ENCODE results near the gene DLK1. TPM values are rescaled to one million over a fixed set of nuclear protein-coding genes. Genes with fewer than 3 reads are reported as not detected.

Gene DLK1
- polyA plus RNA-seq, 2 of the 4 experiments (the other 2 are of a cell fraction): 0.06 TPM; not detected in 1

DNA sequence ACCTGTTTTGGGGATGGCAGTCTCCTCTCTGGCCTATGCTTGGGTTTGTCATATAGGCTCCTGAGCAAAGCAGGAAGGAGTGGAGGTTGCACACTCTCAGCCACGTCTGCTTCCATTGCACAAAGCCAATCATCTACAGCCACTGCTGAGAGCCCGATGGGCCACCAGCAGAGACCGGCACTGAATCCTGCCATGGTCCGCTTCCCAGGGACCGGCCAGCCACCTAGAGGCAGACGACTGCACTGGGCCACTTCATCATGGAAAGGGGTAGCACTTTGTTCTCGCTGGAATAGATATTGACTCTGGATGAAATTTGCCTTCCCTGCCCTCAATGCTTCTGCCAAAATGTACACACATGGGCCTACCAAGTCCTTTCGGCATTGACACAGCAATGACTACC lies 22.3 kb downstream of the DLK1 start (continued):
- TF ChIP-seq EP300 (IDR thresholded peaks at IDR 0.05): no peak
- TF ChIP-seq, protein P1, sequence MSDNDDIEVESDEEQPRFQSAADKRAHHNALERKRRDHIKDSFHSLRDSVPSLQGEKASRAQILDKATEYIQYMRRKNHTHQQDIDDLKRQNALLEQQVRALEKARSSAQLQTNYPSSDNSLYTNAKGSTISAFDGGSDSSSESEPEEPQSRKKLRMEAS (IDR thresholded peaks at IDR 0.05): no peak
- no peak for TF ChIP-seq FOSL2 (IDR thresholded peaks at IDR 0.05)
- TF ChIP-seq FOSL2 (CRISPR knock-in tag; IDR thresholded peaks at IDR 0.05): no peak
- no peak for TF ChIP-seq GATA3 (IDR thresholded peaks at IDR 0.05; ENCODE audit: borderline replicate concordance)
- no peak for TF ChIP-seq TFCP2L1 (CRISPR knock-in tag; IDR thresholded peaks at IDR 0.05)
- no peak for TF ChIP-seq CHD2 (IDR thresholded peaks at IDR 0.05; ENCODE audit: low read length, partially characterized antibody)
- no peak for TF ChIP-seq CEBPB (IDR thresholded peaks at IDR 0.05)
- no peak for TF ChIP-seq REST (IDR thresholded peaks at IDR 0.05)
- TF ChIP-seq SMC3 (IDR thresholded peaks at IDR 0.05): no peak
- TF ChIP-seq NR3C1 (IDR thresholded peaks at IDR 0.05): no peak
- no peak for TF ChIP-seq MAZ (IDR thresholded peaks at IDR 0.05; ENCODE audit: borderline replicate concordance, low read depth, low read length)

DNA sequence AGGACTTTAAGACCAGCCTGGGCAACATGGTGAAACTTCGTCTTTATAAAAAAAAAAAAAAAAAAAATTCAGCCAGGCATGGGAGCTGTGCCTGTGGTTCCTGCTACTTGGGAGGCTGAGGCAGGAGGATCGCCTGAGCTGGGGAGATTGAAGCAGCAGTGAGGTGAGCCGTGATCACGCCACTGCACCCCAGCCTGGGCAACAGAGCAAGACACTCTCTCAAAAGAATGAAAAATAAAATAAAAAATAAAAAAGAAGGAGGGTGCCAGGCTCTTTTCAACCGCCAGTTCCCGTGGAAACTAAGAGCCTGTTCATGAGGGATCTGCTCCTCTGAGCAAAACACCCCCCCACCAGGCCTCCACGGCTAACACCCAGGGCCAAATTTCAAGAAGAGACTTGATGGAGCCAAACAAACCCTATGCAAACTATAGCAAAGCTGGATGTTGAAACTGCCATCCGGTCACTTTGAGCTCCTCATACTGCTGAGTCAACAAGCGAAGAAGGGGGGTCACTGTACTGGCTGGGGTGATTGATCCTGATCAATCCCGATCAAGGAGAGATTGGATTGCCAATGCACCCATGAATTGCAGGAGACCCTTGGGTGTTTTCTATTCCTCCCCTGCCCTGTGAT lies 23.4 kb downstream of the DLK1 start:
- Histone ChIP-seq H3K9me3 (no peaks in the 10 kb centered on the region), H3K27ac (no peak overlapping the region), H3K4me3 (no peak overlapping the region), H3K4me2 (no peak overlapping the region), H3K4me1 (peaks cover 12% of the 10 kb centered on the region; the same call in 2 of the 3 replicates)
- TF ChIP-seq PHF8 (IDR thresholded peaks at IDR 0.05; ENCODE audit: borderline replicate concordance, low read depth) (no peak), ESRRA (IDR thresholded peaks at IDR 0.05; ENCODE audit: borderline replicate concordance, low read length) (no peak), CHD4 (IDR thresholded peaks at IDR 0.05; ENCODE audit: borderline replicate concordance) (no peak)
- ATAC-seq (no peak), FAIRE-seq (no peak), DNase-seq (ENCODE audit: low read depth in 1 of 2, low spot score in 1 of 2) (no peak)
- 77% methylated on average over 10 of the region's 10 CpGs for WGBS (ENCODE audit: missing lambda C conversion rate)
- POLR2A ChIA-PET: no interaction called here
- CTCF ChIA-PET: interaction anchor here (1.5 kb wide), 1 partner anchor 485 kb away, joined by 4 read pairs; no protein-coding TSS in a partner anchor

DNA sequence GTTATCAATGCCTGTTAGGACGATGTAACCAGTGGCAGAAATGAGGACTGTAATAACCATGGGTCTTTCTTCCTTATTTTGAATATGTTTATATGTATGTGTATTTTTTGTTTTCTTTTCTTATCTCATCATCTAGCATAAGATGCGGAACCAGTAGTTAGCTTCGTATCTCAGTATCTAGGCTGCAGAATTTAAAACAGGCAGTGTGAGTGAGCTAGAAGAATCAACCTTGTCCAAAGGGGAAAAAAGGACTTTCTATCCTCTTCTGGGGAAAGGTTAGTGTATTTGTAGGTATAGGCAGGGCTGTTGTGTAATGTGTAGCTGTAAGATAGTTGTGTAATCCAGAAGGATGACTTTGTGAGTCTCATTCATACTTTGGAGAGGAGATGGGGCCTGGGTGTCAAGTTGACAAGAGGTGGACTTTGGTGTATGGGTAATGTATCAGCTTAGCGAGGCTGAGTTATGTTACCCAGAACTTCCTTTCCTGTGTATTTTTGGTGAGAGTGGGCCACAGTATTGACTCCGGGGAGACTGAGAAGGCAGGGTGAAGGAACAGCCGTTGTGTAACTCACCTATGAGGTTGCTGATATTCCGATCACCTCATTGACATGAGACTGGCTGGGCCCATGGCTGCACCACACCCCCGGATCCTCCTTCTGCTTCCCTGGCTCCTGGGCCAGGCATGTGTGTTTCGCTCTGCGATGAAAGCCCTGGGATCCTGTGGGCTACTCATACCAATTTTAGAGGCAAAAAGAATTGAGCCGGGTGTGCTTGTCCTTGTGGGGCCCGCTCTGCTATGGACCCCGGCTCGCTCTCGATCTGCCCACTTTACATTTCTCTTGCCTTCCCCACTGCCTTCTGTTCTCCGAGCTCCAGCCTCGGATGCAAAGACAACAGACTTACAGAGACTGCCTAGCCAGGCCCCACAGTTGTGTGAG lies 24.3 kb downstream of the DLK1 start:
- TF ChIP-seq PHF8 (IDR thresholded peaks at IDR 0.05; ENCODE audit: borderline replicate concordance, low read depth) (no peak), KDM5A (IDR thresholded peaks at IDR 0.05) (no peak), ZC3H11A (IDR thresholded peaks at IDR 0.05) (no peak), HOXA7 (CRISPR knock-in tag; IDR thresholded peaks at IDR 0.05) (no peak), EHMT2 (IDR thresholded peaks at IDR 0.05; ENCODE audit: low read depth) (no peak), CHD2 (IDR thresholded peaks at IDR 0.05; ENCODE audit: low read length, partially characterized antibody) (no peak)
- TF ChIP-seq, protein P2, sequence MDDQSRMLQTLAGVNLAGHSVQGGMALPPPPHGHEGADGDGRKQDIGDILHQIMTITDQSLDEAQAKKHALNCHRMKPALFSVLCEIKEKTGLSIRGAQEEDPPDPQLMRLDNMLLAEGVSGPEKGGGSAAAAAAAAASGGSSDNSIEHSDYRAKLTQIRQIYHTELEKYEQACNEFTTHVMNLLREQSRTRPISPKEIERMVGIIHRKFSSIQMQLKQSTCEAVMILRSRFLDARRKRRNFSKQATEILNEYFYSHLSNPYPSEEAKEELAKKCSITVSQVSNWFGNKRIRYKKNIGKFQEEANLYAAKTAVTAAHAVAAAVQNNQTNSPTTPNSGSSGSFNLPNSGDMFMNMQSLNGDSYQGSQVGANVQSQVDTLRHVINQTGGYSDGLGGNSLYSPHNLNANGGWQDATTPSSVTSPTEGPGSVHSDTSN (IDR thresholded peaks at IDR 0.05): no peak
- no peak overlapping the region for H3K4me3 ChIP-seq
- no peak for ATAC-seq
- WGBS (ENCODE audit: missing lambda C conversion rate): 80% methylated on average over 17 of the region's 17 CpGs
- ChIA-PET CTCF (interaction anchor here (1.5 kb wide), 1 partner anchor 484 kb away, joined by 4 read pairs; no protein-coding TSS in a partner anchor), POLR2A (no interaction called here)
- peaks cover 12% of the 10 kb centered on the region; the same call in 2 of the 3 replicates for H3K4me1 ChIP-seq
- H3K9me3 ChIP-seq: peaks cover 3% of the 10 kb centered on the region; the same call in 1 of the 3 replicates
- no peak overlapping the region for H3K4me2 ChIP-seq
- no peak for DNase-seq (ENCODE audit: low read depth in 1 of 2, low spot score in 1 of 2)
- H3K27ac ChIP-seq: no peak overlapping the region
- no peak for FAIRE-seq

Measured in A549 (cell line).